A549 treated with DMSO at 1 μM for 4 hours (cell line): ENCODE measurements around the gene PPIB. TPM values are rescaled to one million over a fixed set of nuclear protein-coding genes. Genes with fewer than 3 reads are reported as not detected.

Experiments
- total RNA-seq: library from RNA; stranded (reverse); fragments of 200-300 nt; extraction: Qiagen RNA extraction; gene quantifications from 5 replicates; pipeline ENCODE4 v1.2.3, GENCODE V29; 2022; ENCODE audit warnings: low read depth

Gene PPIB
- 774 to 819 TPM (median 784 TPM) in 5 replicates for total RNA-seq

DNA sequence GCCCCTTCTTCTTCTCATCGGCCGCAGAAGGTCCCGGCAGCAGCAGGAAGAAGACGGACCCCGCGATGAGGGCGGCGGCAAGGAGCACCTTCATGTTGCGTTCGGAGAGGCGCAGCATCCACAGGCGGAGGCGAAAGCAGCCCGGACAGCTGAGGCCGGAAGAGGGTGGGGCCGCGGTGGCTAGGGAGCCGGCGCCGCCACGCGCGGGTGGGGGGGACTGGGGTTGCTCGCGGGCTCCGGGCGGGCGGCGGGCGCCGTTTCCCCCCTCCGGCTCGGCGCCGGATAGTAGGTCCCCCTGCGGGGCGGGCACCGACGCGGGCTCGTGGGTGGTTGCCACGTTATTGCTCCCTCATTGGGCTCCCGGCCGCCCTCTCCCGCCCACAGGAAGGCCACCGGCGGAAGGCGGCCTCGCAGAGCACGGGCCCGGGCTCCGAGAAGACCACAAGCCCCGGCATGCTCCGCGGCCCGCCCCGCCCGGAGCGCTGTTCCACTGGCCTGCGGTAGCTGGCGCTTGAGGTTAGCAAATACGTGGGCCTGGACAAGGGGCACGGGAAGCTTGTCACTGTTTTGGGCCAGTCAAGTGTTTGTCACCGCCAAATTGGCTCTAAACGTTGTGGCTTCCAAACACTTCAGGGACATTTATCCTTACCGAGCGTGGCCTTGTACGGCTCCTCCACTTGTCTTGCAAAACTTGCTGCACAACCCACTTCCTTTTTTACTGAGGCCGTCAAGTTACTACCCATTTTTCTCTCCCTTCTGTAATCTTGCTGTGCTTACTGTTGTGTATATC is at the start of gene PPIB:
Gene PPIB (minus strand): TSS at position 154 of the 790 bp plus-strand sequence. CDS start 36 bp downstream, at position 118.

DNA sequence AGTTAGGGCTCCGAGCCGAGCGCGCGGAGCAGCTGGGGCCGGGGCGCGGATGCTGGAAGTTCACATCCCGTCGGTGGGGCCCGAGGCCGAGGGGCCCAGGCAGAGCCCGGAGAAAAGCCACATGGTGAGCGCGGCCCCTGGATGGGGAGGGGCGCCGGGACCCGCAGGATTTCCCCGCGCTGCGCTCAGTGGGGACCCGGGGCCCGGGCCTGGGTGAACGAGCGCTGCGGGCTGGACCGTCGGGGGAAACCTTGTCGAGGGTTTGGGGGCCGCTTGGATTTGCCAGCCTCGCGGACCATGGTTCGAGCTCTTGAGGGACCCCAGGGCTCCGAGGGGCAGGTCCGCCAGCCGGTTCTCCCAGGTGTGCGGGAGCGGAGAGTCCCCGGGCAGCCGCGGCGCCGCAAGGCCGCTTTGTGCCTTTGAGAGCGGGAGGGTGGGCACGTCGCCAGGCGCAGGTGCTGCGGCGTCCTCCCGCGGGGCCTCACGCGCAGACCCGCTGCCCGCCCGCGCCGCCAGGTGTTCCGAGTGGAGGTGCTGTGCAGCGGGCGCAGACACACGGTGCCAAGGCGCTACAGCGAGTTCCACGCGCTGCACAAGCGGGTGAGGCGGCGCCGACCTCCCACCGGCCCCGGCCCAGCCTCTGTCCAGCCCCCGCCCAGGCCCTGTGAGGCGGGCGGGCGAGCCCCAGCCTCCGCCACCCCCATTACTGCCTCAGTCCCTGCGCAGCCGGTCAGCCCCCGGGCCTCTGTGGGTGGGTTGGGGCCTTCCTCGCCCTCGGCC is 10.9 kb downstream of the PPIB start, which contains the start of gene SNX22:
Gene SNX22 (plus strand): TSS at position 5 of the 780 bp plus-strand sequence. CDS start 45 bp downstream, at position 50.

Other genes starting within 250 kb of the PPIB start
- gene DAPK2, start 116.5 kb downstream of the PPIB start, total RNA-seq, result 2.3 to 4.4 TPM (median 4.2 TPM) in 5 replicates
- gene CIAO2A, start 69.2 kb downstream of the PPIB start, total RNA-seq, result 115 to 164 TPM (median 121 TPM) in 5 replicates
- gene SNX1, start 67.0 kb downstream of the PPIB start, total RNA-seq, result 67.9 to 82.8 TPM (median 81.6 TPM) in 5 replicates
- 0.62 to 1.5 TPM (median 1.1 TPM) in 5 replicates for gene SNX22, start 11.3 kb downstream of the PPIB start, total RNA-seq
- 14.9 to 21.2 TPM (median 18.0 TPM) in 5 replicates for gene CSNK1G1, start 193.2 kb upstream of the PPIB start, total RNA-seq
- gene PCLAF, start 218.4 kb upstream of the PPIB start, total RNA-seq, result 154 to 240 TPM (median 163 TPM) in 5 replicates
- 23.9 to 28.2 TPM (median 24.9 TPM) in 5 replicates for gene TRIP4, start 224.8 kb upstream of the PPIB start, total RNA-seq